Heart left ventricle (tissue), 13 donors: ENCODE data around the gene ABCC11.

Source experiments
- POLR2A ChIP-seq, 2 donors: fragments of 450-650 bp; IDR thresholded peaks; one replicate each; pipeline ENCODE4 v1.6.1; 2017; ENCODE audit warnings: antibody characterized with exemption in 2 of 2, mild to moderate bottlenecking in 2 of 2, moderate library complexity in 2 of 2
- TF ChIP-seq, protein P1 (sequence below), 12 donors: fragments of 200-600 bp; sonication (generic) in 4 of 12; IDR thresholded peaks; one replicate each; pipeline versions ENCODE4 v1.5.0 to v1.8.0; 2018 to 2022; ENCODE audit warnings: antibody characterized with exemption in 12 of 12, mild to moderate bottlenecking in 5 of 12
- donor health status: ischemic (EF 13 %, LVEDD 7.1; RV severe dilation, severe dysfunction).
- donor health status: DM: no; HTN: yes; CAD: no.
- donor health status: DM: no; HTN: no; CAD: no.
- donor health status: ischemic (EF 25% LVEDD 6.9; RV normal size, moderate dysfunction).
- donor health status: ischemic (EF 25% LVEDD 5.7; RV mildly dilated, moderate dysfunction).
- donor health status: ischemic (EF 35%, LVEDD 5.7; RV mildly dilated, moderate dysfunction).
- donor health status: nonischemic (EF 11% LVEDD 7.7; RV severe dilation, severe dysfunction).
- donor health status: DM: yes; HTN: yes; CAD: no.
- donor health status: PGD.
- donor health status: ischemic (EF 29% LVEDD 5.4; RV normal size, mild dysfunction).
- donor health status: nonischemic (EF 23%, LVEDD 6.1; RV moderate dilation, normal function).

DNA sequence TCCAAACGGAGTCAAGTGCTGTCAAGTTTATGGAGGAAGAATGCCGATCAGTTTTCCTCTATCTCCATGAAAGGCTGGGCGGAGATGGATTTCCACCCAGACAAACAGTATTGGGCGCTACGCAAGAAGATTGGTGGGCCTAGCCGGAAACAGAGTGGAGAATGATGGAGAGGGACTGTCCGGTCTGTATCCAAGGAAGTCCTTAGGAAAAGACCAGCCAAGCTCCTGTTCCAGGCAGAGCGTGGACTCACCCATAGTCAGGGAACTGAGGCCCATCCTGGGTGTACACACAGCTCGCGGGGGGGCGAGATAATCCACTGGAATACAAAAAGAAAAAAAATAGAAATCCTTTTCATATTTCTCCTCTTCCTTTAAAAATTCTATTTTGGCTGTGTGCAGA is 90.0 kb downstream of the ABCC11 start:
- TF ChIP-seq, protein P1, sequence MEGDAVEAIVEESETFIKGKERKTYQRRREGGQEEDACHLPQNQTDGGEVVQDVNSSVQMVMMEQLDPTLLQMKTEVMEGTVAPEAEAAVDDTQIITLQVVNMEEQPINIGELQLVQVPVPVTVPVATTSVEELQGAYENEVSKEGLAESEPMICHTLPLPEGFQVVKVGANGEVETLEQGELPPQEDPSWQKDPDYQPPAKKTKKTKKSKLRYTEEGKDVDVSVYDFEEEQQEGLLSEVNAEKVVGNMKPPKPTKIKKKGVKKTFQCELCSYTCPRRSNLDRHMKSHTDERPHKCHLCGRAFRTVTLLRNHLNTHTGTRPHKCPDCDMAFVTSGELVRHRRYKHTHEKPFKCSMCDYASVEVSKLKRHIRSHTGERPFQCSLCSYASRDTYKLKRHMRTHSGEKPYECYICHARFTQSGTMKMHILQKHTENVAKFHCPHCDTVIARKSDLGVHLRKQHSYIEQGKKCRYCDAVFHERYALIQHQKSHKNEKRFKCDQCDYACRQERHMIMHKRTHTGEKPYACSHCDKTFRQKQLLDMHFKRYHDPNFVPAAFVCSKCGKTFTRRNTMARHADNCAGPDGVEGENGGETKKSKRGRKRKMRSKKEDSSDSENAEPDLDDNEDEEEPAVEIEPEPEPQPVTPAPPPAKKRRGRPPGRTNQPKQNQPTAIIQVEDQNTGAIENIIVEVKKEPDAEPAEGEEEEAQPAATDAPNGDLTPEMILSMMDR (IDR thresholded peaks at IDR 0.05) = no peak
- no peak for TF ChIP-seq POLR2A (IDR thresholded peaks at IDR 0.05)
